Measurements from ENCODE around the gene OTOS. TPM values are rescaled to one million over a fixed set of nuclear protein-coding genes. Genes with fewer than 3 reads are reported as not detected.

Gene OTOS
- total and polyA plus RNA-seq, 4 donors, result not detected

DNA sequence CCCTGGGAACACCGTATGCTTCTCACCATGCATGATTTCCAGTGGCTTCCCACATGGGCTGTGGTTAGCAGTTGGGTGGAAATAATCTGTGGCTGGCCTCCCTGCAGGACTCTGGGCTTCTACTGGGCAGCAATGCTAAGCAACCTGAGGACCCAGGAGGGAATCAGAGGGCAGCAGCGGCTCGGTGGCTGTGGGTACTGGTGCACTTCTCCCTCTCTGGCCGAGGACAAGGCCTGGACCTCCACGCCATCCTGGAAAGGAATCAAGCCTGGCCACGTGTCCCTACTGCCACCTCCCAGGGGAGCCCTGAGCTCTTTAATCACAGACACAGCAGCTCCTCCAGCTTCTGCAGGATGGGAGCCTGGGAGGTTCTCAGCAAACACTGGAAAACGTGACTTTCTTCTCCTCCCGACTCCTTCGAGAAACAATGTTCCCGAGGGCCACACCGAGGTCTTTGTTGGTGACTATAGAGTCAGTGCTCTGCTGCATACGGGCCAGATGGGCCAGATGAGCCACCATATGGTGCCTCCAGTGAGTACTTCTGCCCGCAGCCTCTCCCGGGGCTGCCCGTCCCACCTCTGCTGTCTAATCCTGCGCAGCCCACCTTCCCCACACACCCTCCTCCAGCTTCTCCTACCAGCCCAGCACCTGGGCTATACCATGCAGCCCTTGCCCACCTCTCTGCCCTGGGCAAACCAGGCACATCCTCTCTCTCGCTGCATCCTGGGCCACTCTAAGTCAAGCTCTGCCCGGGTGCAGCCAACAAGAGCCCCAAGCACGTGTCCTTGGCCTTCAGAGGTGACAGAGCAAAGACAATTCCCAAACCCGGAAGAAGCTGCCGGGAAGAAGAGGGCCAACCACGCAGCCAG, 42.8 kb upstream of the OTOS start:
- no peak for TF ChIP-seq JUND (IDR thresholded peaks at IDR 0.05)
- no peak for TF ChIP-seq NR2F2 (IDR thresholded peaks at IDR 0.05)
- TF ChIP-seq EGR1 (IDR thresholded peaks at IDR 0.05; ENCODE audit: low read depth in 2 of 2), result no peak
- TF ChIP-seq, protein P1, sequence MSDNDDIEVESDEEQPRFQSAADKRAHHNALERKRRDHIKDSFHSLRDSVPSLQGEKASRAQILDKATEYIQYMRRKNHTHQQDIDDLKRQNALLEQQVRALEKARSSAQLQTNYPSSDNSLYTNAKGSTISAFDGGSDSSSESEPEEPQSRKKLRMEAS (IDR thresholded peaks at IDR 0.05), result no peak
- TF ChIP-seq, protein P2, sequence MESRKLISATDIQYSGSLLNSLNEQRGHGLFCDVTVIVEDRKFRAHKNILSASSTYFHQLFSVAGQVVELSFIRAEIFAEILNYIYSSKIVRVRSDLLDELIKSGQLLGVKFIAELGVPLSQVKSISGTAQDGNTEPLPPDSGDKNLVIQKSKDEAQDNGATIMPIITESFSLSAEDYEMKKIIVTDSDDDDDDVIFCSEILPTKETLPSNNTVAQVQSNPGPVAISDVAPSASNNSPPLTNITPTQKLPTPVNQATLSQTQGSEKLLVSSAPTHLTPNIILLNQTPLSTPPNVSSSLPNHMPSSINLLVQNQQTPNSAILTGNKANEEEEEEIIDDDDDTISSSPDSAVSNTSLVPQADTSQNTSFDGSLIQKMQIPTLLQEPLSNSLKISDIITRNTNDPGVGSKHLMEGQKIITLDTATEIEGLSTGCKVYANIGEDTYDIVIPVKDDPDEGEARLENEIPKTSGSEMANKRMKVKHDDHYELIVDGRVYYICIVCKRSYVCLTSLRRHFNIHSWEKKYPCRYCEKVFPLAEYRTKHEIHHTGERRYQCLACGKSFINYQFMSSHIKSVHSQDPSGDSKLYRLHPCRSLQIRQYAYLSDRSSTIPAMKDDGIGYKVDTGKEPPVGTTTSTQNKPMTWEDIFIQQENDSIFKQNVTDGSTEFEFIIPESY (IDR thresholded peaks at IDR 0.05), result no peak
- no peak for TF ChIP-seq FOXA2 (IDR thresholded peaks at IDR 0.05)
- no peak for TF ChIP-seq TAF1 (conservative IDR thresholded peaks at IDR 0.05)
- TF ChIP-seq FOXA1 (IDR thresholded peaks at IDR 0.05), result no peak
- TF ChIP-seq, protein P3, sequence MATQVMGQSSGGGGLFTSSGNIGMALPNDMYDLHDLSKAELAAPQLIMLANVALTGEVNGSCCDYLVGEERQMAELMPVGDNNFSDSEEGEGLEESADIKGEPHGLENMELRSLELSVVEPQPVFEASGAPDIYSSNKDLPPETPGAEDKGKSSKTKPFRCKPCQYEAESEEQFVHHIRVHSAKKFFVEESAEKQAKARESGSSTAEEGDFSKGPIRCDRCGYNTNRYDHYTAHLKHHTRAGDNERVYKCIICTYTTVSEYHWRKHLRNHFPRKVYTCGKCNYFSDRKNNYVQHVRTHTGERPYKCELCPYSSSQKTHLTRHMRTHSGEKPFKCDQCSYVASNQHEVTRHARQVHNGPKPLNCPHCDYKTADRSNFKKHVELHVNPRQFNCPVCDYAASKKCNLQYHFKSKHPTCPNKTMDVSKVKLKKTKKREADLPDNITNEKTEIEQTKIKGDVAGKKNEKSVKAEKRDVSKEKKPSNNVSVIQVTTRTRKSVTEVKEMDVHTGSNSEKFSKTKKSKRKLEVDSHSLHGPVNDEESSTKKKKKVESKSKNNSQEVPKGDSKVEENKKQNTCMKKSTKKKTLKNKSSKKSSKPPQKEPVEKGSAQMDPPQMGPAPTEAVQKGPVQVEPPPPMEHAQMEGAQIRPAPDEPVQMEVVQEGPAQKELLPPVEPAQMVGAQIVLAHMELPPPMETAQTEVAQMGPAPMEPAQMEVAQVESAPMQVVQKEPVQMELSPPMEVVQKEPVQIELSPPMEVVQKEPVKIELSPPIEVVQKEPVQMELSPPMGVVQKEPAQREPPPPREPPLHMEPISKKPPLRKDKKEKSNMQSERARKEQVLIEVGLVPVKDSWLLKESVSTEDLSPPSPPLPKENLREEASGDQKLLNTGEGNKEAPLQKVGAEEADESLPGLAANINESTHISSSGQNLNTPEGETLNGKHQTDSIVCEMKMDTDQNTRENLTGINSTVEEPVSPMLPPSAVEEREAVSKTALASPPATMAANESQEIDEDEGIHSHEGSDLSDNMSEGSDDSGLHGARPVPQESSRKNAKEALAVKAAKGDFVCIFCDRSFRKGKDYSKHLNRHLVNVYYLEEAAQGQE (IDR thresholded peaks at IDR 0.05), result no peak
- TF ChIP-seq, protein P4, sequence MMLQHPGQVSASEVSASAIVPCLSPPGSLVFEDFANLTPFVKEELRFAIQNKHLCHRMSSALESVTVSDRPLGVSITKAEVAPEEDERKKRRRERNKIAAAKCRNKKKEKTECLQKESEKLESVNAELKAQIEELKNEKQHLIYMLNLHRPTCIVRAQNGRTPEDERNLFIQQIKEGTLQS (IDR thresholded peaks at IDR 0.05), result no peak
- TF ChIP-seq SP1 (IDR thresholded peaks at IDR 0.05), result no peak
- TF ChIP-seq RAD21 (IDR thresholded peaks at IDR 0.05), result no peak
- no peak for TF ChIP-seq HNF4G (IDR thresholded peaks at IDR 0.05)
- TF ChIP-seq GABPA (IDR thresholded peaks at IDR 0.05 in 1 of 2, conservative IDR thresholded peaks at IDR 0.05 in 1 of 2), result no peak
- no peak for TF ChIP-seq YY1 (IDR thresholded peaks at IDR 0.05)
- TF ChIP-seq, protein P5, sequence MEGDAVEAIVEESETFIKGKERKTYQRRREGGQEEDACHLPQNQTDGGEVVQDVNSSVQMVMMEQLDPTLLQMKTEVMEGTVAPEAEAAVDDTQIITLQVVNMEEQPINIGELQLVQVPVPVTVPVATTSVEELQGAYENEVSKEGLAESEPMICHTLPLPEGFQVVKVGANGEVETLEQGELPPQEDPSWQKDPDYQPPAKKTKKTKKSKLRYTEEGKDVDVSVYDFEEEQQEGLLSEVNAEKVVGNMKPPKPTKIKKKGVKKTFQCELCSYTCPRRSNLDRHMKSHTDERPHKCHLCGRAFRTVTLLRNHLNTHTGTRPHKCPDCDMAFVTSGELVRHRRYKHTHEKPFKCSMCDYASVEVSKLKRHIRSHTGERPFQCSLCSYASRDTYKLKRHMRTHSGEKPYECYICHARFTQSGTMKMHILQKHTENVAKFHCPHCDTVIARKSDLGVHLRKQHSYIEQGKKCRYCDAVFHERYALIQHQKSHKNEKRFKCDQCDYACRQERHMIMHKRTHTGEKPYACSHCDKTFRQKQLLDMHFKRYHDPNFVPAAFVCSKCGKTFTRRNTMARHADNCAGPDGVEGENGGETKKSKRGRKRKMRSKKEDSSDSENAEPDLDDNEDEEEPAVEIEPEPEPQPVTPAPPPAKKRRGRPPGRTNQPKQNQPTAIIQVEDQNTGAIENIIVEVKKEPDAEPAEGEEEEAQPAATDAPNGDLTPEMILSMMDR (IDR thresholded peaks at IDR 0.05; ENCODE audit: low read depth, low read length, missing input control), result no peak
- no peak for TF ChIP-seq RXRA (IDR thresholded peaks at IDR 0.05)
- no peak for TF ChIP-seq HNF4A (conservative IDR thresholded peaks at IDR 0.05)
- no peak overlapping the region for H3K4me3 ChIP-seq (ENCODE audit: low read depth in 1 of 3, low read length in 3 of 3)
- H3K27me3 ChIP-seq (ENCODE audit: control insufficient read depth in 4 of 4, insufficient read depth in 4 of 4, low read length in 3 of 4), result peaks cover 0 to 3% (median 0%) of the 10 kb centered on the region in 4 donors
- H3K9me3 ChIP-seq (ENCODE audit: control insufficient read depth in 4 of 4, low read length in 3 of 4), result no peaks in the 10 kb centered on the region
- no peak overlapping the region for H3K9ac ChIP-seq (ENCODE audit: low read depth in 1 of 2, low read length in 2 of 2)
- 82% methylated on average over 22 of the region's 22 CpGs for WGBS
- H3K27ac ChIP-seq (ENCODE audit: low read depth in 1 of 2, low read length in 2 of 2), result no peak overlapping the region
- no peaks in the 10 kb centered on the region for H3K36me3 ChIP-seq (ENCODE audit: control insufficient read depth in 4 of 4, insufficient read depth in 3 of 4, low read depth in 1 of 4, low read length in 3 of 4)
- DNase-seq (ENCODE audit: low spot score), result no peak
- no peaks in the 10 kb centered on the region for H3K4me1 ChIP-seq (ENCODE audit: control insufficient read depth in 4 of 4, insufficient read depth in 4 of 4, low read length in 3 of 4)

All from liver (tissue), 9 donors.